ENCODE data around the gene FAM133A.

DNA sequence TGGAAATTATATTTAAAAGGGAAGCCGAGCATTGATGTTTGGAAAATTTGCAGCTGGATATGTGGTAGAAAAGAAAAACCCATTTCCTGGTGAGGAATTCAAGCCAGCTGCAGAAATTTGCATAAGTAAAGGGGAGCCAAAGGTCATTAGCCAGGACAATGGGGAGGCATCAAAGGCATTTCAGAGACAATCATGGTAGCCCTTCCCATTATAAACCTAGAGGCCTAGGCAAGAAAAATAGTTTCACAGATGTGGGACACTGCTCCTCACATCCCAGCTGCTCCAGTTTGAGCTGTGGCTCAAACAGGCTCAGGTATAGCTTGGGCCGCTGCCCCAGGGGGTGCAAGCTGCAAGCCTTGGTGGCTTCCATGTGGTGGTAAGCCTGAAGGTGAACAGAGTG is 36.4 kb upstream of the FAM133A start:
- TF ChIP-seq, protein P1, sequence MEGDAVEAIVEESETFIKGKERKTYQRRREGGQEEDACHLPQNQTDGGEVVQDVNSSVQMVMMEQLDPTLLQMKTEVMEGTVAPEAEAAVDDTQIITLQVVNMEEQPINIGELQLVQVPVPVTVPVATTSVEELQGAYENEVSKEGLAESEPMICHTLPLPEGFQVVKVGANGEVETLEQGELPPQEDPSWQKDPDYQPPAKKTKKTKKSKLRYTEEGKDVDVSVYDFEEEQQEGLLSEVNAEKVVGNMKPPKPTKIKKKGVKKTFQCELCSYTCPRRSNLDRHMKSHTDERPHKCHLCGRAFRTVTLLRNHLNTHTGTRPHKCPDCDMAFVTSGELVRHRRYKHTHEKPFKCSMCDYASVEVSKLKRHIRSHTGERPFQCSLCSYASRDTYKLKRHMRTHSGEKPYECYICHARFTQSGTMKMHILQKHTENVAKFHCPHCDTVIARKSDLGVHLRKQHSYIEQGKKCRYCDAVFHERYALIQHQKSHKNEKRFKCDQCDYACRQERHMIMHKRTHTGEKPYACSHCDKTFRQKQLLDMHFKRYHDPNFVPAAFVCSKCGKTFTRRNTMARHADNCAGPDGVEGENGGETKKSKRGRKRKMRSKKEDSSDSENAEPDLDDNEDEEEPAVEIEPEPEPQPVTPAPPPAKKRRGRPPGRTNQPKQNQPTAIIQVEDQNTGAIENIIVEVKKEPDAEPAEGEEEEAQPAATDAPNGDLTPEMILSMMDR (IDR thresholded peaks at IDR 0.05) = no peak
- no peak for TF ChIP-seq EZH2 (IDR thresholded peaks at IDR 0.05; ENCODE audit: borderline replicate concordance, insufficient read depth, low read depth, low read length, poor library complexity, severe bottlenecking)
